NOMO-1 (cell line): ENCODE measurements around the gene SLC25A33.

Experiments used
- DNase-seq, 2 experiments: peaks; one replicate each; lab custom pipeline; 2025; ENCODE audit not compliant: unreplicated experiment in 2 of 2; lab: John Stamatoyannopoulos, UW

SLC25A33 gene

DNA sequence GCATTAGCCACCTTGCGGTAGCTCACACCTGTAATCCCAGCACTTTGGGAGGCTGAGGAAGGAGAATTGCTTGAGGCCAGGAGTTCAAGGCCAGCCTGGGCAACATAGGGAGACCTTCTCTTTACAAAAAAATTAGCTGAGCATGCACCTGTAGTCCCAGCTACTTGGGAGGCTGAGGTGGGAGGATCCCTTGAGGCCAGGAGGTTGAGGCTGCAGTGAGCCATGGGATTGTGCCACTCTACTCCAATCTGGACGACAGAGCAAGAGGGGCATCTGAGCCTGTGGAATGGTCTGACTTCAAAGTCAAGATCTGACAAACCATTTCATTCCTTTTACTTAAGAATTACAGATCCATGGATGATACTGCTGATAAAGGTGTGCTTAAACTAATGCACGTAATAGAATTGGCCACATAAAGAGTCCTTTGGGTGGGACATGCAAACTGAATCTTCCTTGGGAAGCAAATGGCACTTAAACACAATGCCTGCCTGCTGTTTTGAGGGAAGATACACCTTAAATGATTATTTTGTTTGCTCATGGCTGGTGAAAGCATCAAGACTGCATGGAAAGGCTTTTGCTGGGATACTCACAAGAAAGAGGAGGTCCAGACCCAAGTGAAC, 47.0 kb downstream of the SLC25A33 start:
- DNase-seq = no peak

DNA sequence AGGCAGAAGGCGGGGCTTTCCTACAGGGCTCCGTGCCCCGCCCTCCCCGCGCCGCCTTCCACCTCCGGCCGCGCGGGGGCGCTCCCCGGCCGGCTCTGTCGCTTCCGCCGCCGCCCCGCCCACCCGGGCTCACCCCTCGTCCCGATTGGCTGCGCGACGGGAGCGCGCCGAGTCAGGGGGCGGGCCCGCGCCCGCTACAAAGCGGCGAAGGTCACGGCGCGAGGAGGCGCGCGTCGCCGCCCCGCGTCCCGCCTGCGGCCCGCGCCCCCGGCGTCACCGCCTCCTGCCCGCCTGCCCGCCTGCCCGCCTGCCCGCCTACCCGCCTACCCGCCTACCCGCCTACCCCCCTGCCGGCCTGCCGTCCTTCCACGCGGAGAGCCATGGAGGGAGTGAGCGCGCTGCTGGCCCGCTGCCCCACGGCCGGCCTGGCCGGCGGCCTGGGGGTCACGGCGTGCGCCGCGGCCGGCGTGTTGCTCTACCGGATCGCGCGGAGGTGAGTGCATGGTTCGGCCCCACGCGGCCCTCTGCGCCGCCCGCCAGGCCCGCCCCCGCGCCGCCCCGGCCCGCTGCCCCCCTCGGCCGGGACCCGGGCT, 49.4 kb downstream of the SLC25A33 start, which contains the start of gene TMEM201:
TMEM201 (plus strand) TSS at position 361 of the 593 bp plus-strand sequence; CDS start at position 381, 20 bp downstream.
- peak; percentile 88 to 91 for DNase-seq

DNA sequence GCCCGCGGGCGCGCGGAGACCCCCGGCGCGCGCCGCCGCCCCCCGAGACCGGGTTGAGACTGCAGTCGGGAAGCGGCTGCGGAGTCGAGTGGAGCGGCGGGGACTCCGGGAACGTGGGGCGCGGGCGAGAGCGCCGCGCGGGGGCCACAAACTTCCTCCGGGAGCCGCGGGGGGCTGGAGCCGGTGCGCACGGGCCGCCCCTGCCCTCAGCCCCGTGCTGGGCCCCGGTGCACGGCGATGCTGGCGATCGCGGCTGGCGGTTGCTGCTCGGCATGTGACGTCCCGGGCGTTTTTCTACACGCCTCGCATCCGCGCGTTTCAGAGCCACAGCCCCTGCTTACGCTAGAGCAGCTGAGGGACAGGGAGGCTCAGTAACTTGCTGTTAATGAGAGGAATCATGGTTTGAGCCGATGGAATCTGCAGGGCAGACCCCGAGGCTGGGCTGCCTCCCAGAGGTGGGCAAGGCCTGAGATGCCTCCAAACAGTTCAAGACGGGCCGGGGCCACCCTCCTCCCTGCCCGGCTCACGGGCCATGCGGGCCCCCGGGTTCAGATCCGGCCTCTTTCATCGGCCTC, 50.0 kb downstream of the SLC25A33 start:
- DNase-seq = peak in 1 of 2 experiments; percentile 17

DNA sequence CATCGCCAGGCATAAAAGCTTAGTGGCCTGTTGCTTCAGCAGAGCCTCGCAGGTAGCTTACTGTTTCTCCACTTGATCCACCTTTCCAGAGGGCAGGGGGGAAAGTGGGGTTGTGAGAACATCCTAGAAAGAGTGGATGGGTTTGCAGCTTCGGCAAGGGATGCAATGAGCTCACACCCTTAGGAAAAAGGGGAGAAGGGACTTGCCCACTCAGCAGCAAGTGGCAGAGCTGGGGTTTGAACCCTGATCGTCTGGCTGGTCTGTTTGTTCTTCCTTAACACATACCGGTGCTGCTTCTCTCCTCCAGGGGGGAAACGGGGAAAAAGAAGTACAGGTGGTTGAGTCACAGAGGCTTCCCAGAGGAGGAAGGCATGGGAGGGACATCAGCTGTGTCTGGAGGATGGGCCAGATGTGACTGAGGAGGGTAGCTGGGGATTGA, 50.5 kb downstream of the SLC25A33 start:
- no peak for DNase-seq

DNA sequence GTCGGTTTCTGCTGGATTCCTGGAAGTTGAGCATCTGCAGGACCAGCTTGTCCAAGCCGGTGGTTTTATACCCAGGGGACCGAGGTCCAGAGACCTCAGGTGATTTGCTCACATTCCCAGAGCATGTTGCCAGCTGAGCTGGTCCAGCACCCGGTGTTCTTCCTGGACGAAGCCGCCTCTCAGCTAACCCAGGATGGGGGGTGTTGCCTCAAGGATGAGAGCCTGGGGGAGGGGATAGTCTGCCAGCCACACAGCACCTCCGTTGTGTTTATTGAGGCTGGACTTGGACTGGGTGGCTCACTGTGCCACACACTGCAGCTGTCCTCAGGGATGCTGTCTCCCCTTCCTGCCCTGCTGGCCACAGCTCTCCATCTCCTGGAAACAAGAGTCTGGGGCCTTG, 50.9 kb downstream of the SLC25A33 start:
- DNase-seq = no peak

DNA sequence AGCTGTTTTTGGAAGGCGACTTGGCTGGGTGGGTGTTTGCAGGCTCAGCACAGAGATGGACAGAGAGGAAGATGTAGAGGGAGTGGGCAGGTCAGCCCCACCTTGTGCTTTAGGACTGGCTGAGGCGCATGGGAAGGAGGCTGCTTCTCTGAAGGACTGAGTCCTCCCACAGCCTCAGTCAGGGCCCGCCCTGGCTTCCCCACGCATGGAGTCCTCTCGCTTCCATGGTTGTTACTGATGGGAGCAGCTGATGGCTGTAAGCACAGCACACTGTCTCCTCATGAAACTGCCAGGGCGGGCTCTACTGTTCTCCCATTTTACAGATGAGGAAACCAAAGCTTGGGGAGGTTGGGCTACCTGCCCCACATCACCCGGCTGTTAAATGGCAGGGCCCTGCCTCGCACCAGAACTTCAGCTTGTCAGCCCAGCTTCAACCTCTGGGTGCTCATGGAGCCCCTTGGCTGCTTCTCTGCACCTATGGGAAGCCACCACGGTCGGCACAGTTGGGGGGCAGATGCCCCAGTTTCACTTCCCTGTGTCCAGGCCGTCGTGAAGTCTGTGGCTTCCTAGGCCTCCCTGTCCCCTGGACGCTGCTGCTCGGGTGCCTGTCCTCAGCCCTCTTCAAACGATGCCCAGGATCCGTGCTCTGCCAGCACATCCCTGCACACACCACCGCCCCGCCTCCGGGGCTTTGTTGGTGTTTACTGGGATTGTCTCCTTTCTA, 51.8 kb downstream of the SLC25A33 start:
- peak; percentile 13 to 15 for DNase-seq

DNA sequence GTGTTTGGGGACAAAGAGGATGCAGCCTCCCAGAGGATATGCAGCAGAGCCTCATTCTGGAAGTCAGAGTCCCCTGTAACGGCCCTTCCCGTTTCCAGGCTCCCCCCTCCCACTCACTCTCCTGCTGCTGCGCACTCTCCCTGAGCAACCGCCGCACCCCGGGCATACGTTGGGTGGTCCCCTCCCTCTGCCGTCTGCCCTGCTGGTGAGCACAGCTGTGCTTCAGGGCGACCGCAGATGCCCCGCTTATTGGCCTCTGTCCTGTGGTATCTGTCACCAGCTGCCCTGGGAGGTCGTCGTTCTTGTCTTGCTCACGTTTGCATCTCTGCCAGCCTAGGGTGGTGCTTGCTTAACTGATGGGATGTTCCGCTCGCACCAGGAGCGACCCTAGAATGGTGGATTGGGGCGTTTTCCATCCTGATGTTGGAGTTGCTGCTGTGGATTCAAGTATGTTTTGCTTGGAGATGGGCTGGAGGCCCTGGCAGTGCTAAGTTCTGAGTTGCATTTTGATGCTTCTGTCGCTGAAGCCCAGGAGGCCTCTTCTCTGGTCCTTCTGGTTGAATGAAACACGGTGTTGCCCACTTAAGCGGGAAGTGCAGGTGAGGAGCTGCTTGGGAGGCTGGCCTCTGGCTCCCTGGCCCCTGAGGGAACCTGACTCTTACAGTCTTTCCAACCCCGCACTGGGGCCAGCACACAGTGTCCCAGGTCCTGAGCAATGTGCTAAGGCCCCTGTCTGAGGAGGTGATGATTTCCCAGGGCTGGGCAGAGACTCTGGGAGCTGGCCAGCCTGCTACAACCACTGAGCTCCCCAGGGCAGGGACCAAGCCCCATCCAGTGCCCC, 52.6 kb downstream of the SLC25A33 start:
- no peak for DNase-seq

DNA sequence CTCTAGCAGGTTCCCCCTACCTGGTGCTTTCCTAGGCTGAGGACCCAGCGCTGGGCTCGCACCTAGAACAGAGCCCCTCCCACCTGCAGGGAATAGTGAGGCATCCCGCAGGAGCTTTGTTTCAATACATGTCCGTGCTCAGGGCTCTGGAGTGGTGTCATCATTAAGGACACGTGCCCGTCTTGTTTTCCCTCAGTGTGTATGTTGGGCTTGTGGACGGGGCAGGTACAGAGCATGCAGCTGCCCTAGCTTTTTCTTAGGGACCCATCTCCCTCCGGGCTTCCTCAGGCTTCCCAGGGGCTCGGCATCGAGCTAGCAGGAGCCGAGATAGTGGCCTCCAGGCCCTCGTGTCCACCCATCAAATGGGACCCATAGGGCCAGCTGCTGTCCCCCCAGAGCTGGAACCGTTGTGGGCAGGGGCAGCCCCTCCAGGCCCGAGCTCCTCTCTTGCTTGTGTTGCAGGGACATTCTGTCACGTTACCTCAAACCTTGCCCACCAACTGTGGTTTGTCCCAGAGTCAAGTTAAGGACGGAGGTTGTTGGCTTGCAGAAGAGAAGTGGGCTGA, 53.3 kb downstream of the SLC25A33 start:
- DNase-seq = no peak

DNA sequence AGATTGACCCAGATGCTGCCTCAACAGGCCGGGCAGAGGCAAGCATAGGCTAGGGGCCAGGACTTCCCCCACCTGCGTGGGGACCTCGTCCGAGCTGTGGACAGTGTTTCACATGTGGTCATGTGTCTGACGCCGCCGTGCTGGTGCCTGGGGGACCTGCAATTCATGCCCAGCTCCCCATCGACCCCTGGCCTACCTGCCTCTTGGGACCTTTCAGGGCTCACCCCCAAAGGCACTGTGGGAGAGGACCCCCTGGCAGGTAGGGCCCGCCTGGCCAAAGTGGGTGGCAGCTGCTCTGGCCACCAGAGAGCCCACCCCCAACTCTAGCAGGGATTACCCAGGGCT, 53.9 kb downstream of the SLC25A33 start:
- DNase-seq = no peak

DNA sequence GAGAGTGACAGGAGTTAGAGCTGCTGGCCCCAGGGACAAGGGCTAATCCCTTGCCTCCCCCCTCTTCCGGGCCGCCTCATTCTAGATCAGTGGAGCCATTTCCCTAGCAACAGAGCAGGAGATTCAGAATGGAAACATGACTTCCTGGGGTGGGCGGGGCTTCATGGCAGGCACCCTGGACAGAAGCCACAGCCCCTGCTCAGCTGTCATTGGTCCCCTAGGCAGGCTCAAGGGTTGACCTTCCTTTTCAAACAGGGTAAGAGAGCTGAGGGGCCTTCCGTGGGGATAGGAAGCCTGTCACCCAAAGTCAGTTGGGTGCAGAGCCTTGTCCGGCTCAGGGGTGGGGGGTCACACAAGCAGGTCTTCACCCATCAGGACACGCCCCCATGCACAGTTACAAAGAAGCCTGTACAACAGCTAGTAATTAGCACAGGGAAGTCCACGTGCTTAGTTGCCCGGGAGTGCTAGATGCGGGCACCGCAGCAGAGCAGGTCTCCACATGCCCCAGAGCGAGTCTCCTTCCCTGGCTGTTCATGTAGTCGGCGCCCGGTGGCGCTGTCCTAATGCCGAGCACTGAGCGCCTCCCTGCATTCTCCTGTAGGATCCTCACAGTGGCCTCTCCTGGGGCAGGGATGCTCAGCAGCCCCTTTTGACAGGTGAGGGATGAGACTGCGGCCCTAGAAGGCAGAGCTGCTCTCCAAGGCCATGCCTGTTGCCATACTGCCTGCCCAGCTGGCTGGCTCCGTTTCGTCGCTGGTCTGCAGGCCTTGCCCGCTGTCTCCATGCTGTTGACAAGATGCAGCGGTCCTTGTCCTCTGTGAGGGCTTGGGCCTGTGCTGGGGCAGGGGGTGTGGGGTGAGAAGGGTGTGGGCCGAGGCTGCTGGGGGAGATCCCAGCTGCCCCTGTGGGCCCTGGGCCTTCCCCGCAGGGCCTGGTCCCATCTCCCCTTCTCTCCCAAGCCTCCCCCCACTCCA, 54.5 kb downstream of the SLC25A33 start:
- DNase-seq = peak; percentile 75 to 76

DNA sequence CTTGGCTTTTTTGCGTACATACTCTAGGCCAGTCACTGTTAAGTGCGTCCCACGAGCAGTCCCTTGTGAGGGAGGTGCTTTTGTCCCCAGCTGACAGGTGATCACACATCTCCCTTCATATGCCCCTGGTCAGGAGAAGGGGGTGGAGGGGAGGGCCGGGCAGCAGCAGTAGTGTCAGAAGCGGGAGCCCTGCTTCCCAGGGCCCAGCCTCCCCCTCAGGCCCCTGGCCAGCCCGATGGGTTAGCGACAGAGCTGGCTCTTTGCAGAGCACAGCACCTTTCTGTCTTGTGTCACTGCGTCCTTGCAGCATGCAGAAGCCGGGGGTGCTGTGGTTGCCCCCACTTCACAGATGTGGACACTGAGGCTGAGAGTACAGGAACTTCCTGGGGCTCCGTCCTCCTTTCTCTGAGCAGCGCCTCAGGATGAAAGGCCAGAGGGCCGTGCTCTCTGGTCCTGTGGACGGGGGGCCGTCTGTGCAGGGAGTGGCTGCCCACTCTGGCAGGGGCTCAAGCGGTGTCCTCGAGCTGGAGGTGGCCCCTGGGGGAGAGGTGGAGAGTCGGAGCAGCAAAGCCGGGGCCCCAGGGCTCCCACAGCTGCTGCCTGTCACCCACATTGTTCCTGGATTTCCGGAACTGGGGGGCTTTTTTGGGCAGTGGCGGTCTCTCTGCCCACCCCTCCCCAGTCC, 55.3 kb downstream of the SLC25A33 start:
- no peak for DNase-seq

DNA sequence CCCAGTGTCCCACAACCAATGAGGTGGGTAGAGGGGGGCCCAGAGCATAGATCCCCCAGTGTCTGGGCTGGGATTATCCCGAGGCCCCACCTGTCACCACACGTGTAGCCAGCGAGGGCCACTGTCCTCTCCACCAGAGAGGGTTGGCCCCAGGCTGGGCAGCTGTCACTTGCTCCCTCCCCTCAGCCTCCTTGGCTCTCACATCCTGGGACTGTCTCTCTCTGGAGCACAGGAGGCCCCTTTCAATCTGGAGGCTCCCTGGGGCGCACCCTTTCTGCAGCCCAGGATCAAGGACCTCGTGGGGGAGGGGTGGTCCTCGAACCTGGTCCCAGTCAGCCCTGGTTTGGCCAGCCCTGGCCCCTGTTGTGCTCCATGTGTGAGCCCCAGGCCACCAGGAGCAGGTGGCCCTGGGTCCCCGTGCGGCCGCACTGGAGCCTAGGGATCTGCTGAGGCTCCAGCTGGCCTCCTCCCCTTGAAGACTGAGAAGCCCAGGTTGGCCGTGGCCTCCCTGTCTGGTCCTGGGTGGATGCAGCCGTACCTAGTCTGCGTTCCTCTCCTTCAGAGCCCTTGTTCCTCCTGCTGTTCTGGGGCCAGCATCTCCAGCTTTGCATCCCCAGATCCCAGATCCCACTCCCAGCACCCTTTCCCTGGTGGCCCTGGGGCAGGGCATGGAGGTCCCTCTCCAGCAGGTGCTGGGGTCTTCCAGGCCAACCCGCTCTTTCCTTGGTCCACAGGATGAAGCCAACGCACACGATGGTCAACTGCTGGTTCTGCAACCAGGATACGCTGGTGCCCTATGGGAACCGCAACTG, 56.1 kb downstream of the SLC25A33 start:
- no peak for DNase-seq

DNA sequence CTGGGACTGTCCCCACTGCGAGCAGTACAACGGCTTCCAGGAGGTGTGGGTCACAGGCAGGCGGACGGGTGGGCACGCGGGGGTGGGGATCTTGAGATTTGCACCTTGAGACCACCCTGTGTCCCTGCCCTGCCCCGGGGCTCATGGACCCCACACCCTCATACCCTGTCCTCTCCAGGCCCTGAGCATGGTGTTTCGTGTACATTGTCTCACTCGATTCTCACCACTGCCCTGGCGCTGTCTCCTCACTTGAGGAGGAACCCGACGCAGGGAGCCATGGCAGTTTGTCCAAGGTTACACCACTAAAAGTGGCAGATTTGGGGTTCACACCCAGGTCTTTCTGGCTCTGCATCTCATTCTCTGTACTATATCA, 56.7 kb downstream of the SLC25A33 start:
- DNase-seq = no peak

DNA sequence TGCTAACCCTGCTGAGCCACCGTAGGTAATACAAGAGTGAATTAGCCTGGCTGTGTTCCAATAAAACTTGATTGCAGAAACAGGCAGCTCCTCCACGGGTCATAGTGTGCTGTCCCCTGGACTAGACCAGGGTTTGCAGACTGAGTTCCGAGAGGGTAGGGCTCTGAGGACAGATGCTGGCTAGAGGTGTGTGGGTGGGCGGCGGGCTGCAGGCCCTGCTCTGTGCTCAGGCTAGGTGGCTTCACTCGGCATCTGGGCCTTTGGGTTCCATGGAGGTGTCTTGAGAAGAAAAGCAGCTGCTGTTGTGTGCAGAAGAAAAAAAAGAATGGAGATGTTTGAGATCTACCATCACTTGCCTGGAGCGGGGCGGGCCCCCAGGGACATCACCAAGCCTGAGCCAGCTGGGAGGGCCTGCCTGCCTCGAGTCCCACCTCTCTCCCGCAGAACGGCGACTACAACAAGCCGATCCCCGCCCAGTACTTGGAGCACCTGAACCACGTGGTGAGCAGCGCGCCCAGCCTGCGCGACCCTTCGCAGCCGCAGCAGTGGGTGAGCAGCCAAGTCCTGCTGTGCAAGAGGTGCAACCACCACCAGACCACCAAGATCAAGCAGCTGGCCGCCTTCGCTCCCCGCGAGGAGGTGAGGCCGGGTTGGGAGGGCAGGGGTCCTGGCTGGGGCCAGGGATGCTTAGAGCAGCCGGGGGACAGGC, 57.3 kb downstream of the SLC25A33 start:
- DNase-seq = no peak

DNA sequence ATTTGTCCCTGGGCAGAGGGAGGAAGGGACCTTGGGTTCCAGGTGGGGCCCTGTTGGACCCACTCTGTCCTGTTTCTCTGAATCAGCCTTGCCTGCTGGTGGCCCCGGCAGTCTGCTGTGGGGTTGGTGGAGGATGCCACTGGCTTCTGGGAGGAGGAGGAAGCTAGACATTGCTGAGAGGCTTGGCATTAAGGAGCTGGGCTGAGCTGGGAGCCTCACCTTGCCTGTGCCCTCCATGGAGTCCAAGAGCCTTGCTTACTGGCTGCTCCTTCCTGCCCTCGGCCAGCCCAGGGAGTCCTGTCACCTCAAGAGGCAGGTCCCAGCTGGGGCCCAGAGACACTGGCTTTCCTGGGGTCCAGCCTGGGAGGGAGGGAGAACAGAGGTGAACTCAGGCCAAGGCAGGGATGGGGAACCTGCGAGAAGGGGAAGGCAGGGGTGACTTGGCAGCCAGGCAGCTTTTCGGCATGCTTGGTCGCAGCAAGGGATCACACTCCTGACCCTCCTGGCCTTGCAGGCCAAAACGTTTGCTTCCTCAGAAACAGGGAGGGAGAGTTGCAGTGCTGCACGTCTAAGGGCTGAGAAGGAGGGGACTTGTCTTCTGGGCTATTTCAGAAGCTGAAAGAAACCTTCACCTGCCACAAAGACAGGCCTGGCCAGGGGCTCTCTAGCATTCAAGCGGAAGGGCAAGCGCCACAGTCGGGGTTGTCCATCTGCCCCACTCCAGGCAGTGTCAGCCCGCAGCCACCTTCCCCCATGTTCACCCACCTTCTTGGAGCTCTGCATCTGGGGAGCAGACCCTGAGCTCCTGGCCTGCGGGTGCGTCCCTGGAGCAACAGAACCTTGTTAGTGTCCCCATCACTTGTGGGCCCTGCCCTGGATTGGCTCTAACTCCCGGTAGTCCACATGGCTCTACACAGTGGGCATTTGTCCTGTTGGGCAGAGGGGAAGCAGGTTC, 58.4 kb downstream of the SLC25A33 start:
- DNase-seq = no peak

DNA sequence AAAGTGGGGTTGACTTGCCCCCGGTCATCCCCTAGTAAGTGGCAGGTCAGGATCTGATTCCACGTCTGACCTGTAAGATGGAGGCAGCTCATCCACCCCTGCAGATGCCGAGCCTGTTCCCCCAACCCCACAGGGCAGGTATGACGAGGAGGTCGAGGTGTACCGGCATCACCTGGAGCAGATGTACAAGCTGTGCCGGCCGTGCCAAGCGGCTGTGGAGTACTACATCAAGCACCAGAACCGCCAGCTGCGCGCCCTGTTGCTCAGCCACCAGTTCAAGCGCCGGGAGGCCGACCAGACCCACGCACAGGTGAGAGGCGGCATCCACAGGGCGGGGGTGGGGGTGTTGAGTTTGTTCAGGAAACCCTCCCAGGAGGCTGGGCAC, 59.0 kb downstream of the SLC25A33 start:
- DNase-seq = no peak
